WERI-Rb-1 (cell line): ENCODE data around the gene KANSL1.
"Not testable (repeated sequence)": the region's sequence is repeated elsewhere in the genome, so short reads cannot be mapped to it uniquely, and the experiment has no call there.

Source experiments
- DNase-seq: peaks from one replicate; pipeline ENCODE4 v3.0.0-alpha.2; 2020
- H3K27ac ChIP-seq: fragments of 250-450 bp; sonication (Bioruptor Pico); 2 replicates; pipeline ENCODE4 v1.5.1; 2020; ENCODE audit warnings: mild to moderate bottlenecking, moderate library complexity
- H3K27me3 ChIP-seq: fragments of 250-450 bp; sonication (Bioruptor Pico); 2 replicates; pipeline ENCODE4 v1.5.1; 2021; ENCODE audit warnings: mild to moderate bottlenecking, low read depth, moderate library complexity; ENCODE audit not compliant: insufficient read depth, severe bottlenecking
- H3K36me3 ChIP-seq: fragments of 250-450 bp; sonication (Bioruptor Pico); 2 replicates; pipeline ENCODE4 v1.5.1; 2020; ENCODE audit warnings: mild to moderate bottlenecking, moderate library complexity
- H3K4me3 ChIP-seq: 2 replicates; pipeline ENCODE4 v1.5.1; 2011; ENCODE audit warnings: low read depth, mild to moderate bottlenecking, control low read depth, low read length
- H3K9me3 ChIP-seq: fragments of 250-450 bp; sonication (Bioruptor Pico); 2 replicates; pipeline ENCODE4 v1.5.1; 2021; ENCODE audit warnings: mild to moderate bottlenecking, moderate library complexity; ENCODE audit not compliant: severe bottlenecking
- CTCF ChIP-seq: IDR thresholded peaks from 2 replicates; pipeline ENCODE4 v1.5.1; 2011; ENCODE audit warnings: low read depth, mild to moderate bottlenecking, control low read depth, inconsistent platforms, low read length

The KANSL1 gene

GRCh38 chr17:46115699-46116098, 77.5 kb downstream of the KANSL1 start:
- TF ChIP-seq CTCF, result no peak

GRCh38 chr17:46111236-46111635, 82.0 kb downstream of the KANSL1 start:
- not testable (repeated sequence) for DNase-seq, H3K9me3 ChIP-seq, H3K36me3 ChIP-seq, H3K27ac ChIP-seq, H3K27me3 ChIP-seq, H3K4me3 ChIP-seq

More at GRCh38 chr17:46115699-46116098, 77.5 kb downstream of the KANSL1 start:
- no peak for DNase-seq
- no peak overlapping the region for H3K27ac ChIP-seq
- H3K36me3 ChIP-seq, result peaks cover 3% of the 10 kb centered on the region
- no peak overlapping the region for H3K4me3 ChIP-seq
- H3K27me3 ChIP-seq, result no peaks in the 10 kb centered on the region
- no peaks in the 10 kb centered on the region for H3K9me3 ChIP-seq

- no peak for DNase-seq
- Histone ChIP-seq H3K9me3 (no peaks in the 10 kb centered on the region), H3K27me3 (no peaks in the 10 kb centered on the region), H3K27ac (no peak overlapping the region), H3K36me3 (peaks cover 7% of the 10 kb centered on the region), H3K4me3 (no peak overlapping the region)
- no peak for TF ChIP-seq CTCF
Observed at GRCh38 chr17:46110219-46110618, 83.0 kb downstream of the KANSL1 start.

- DNase-seq, result no peak
- H3K27me3 ChIP-seq, result no peaks in the 10 kb centered on the region
- no peak for TF ChIP-seq CTCF
- no peak overlapping the region for H3K27ac ChIP-seq
- no peaks in the 10 kb centered on the region for H3K9me3 ChIP-seq
- no peak overlapping the region for H3K4me3 ChIP-seq
- H3K36me3 ChIP-seq, result peaks cover 7% of the 10 kb centered on the region
Observed at GRCh38 chr17:46109603-46110189, 83.5 kb downstream of the KANSL1 start.

- Histone ChIP-seq H3K27ac (no peak overlapping the region), H3K4me3 (no peak overlapping the region), H3K9me3 (no peaks in the 10 kb centered on the region), H3K27me3 (no peaks in the 10 kb centered on the region), H3K36me3 (peaks cover 7% of the 10 kb centered on the region)
- TF ChIP-seq CTCF, result no peak
- DNase-seq, result no peak
Observed at GRCh38 chr17:46108550-46109110, 84.6 kb downstream of the KANSL1 start.

GRCh38 chr17:46108120-46108519, 85.1 kb downstream of the KANSL1 start:
- no peak for TF ChIP-seq CTCF
- no peaks in the 10 kb centered on the region for H3K27me3 ChIP-seq
- H3K27ac ChIP-seq, result no peak overlapping the region

More at GRCh38 chr17:46108120-46108519, 85.1 kb downstream of the KANSL1 start:
- peaks cover 7% of the 10 kb centered on the region for H3K36me3 ChIP-seq
- H3K4me3 ChIP-seq, result no peak overlapping the region
- no peaks in the 10 kb centered on the region for H3K9me3 ChIP-seq
- no peak for DNase-seq
